HL-60 (cell line): ENCODE measurements around the gene NTHL1.

Experiments
- DNase-seq, 2 experiments: peaks; one replicate each; pipeline ENCODE4 v3.0.0-alpha.2; 2010 to 2020; ENCODE audit warnings: low read depth in 1 of 2, low spot score in 1 of 2
- H3K27ac ChIP-seq: fragments of 250-450 bp; sonication (Bioruptor Pico); replicated peaks from 2 replicates; pipeline ENCODE4 v1.5.1; 2020; ENCODE audit warnings: mild to moderate bottlenecking, moderate library complexity
- H3K27me3 ChIP-seq: fragments of 250-450 bp; sonication (Bioruptor Pico); 2 replicates; pipeline ENCODE4 v1.5.1; 2021; ENCODE audit warnings: mild to moderate bottlenecking, moderate library complexity; ENCODE audit not compliant: insufficient read depth, poor library complexity, severe bottlenecking
- H3K4me3 ChIP-seq: replicated peaks from 2 replicates; pipeline ENCODE4 v1.5.1; 2011; ENCODE audit warnings: mild to moderate bottlenecking, control low read depth, low read length; ENCODE audit not compliant: insufficient read depth
- GABPA ChIP-seq: IDR thresholded peaks from 2 replicates; pipeline ENCODE4 v1.6.1; 2012; ENCODE audit warnings: low read depth
- POLR2AphosphoS5 ChIP-seq: IDR thresholded peaks from 2 replicates; pipeline ENCODE4 v1.6.1; 2012; ENCODE audit warnings: low read depth
- SPI1 ChIP-seq: IDR thresholded peaks from 2 replicates; pipeline ENCODE4 v1.6.1; 2012; ENCODE audit warnings: low read depth, mild to moderate bottlenecking, borderline replicate concordance
- TF ChIP-seq, protein P1 (sequence below): IDR thresholded peaks from one replicate; pipeline ENCODE4 v1.5.1; 2011; ENCODE audit warnings: low read length, control low read depth, inconsistent platforms; ENCODE audit not compliant: insufficient read depth
- TF ChIP-seq, protein P2 (sequence below): IDR thresholded peaks from 2 replicates; pipeline ENCODE4 v1.6.1; 2012; ENCODE audit warnings: low read depth; ENCODE audit not compliant: insufficient replicate concordance

Gene NTHL1

DNA sequence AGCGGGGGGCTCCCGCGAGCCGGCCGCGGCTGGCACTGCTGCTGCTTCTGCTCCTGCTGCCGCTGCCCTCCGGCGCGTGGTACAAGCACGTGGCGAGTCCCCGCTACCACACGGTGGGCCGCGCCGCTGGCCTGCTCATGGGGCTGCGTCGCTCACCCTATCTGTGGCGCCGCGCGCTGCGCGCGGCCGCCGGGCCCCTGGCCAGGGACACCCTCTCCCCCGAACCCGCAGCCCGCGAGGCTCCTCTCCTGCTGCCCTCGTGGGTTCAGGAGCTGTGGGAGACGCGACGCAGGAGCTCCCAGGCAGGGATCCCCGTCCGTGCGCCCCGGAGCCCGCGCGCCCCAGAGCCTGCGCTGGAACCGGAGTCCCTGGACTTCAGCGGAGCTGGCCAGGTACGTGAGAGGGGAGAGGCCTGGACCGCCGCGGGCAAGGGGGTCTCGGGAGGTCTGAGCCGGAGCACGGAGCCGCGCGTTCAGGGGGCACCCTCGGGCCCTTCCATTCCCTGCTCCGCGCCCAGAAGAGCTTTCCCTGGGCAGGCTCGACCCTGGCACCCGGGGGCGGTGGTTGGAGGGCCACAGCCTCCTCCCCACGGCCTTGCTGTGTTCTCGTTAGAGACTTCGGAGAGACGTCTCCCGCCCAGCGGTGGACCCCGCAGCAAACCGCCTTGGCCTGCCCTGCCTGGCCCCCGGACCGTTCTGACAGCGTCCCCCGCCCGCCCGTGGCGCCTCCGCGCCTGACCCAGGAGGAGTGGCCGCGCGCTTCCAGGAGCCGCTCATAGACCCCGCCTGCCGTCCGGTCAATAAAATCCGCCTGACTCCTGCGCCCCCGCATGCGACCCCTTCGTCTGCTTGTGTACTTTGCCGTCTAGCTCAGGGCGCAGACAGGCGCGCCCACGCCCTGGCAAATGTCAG, 27.5 kb downstream of the NTHL1 start:
- TF ChIP-seq, protein P1, sequence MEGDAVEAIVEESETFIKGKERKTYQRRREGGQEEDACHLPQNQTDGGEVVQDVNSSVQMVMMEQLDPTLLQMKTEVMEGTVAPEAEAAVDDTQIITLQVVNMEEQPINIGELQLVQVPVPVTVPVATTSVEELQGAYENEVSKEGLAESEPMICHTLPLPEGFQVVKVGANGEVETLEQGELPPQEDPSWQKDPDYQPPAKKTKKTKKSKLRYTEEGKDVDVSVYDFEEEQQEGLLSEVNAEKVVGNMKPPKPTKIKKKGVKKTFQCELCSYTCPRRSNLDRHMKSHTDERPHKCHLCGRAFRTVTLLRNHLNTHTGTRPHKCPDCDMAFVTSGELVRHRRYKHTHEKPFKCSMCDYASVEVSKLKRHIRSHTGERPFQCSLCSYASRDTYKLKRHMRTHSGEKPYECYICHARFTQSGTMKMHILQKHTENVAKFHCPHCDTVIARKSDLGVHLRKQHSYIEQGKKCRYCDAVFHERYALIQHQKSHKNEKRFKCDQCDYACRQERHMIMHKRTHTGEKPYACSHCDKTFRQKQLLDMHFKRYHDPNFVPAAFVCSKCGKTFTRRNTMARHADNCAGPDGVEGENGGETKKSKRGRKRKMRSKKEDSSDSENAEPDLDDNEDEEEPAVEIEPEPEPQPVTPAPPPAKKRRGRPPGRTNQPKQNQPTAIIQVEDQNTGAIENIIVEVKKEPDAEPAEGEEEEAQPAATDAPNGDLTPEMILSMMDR = no peak
- TF ChIP-seq, protein P2, sequence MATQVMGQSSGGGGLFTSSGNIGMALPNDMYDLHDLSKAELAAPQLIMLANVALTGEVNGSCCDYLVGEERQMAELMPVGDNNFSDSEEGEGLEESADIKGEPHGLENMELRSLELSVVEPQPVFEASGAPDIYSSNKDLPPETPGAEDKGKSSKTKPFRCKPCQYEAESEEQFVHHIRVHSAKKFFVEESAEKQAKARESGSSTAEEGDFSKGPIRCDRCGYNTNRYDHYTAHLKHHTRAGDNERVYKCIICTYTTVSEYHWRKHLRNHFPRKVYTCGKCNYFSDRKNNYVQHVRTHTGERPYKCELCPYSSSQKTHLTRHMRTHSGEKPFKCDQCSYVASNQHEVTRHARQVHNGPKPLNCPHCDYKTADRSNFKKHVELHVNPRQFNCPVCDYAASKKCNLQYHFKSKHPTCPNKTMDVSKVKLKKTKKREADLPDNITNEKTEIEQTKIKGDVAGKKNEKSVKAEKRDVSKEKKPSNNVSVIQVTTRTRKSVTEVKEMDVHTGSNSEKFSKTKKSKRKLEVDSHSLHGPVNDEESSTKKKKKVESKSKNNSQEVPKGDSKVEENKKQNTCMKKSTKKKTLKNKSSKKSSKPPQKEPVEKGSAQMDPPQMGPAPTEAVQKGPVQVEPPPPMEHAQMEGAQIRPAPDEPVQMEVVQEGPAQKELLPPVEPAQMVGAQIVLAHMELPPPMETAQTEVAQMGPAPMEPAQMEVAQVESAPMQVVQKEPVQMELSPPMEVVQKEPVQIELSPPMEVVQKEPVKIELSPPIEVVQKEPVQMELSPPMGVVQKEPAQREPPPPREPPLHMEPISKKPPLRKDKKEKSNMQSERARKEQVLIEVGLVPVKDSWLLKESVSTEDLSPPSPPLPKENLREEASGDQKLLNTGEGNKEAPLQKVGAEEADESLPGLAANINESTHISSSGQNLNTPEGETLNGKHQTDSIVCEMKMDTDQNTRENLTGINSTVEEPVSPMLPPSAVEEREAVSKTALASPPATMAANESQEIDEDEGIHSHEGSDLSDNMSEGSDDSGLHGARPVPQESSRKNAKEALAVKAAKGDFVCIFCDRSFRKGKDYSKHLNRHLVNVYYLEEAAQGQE = no peak
- TF ChIP-seq SPI1 (no peak), POLR2AphosphoS5 (no peak), GABPA (no peak)
- H3K27me3 ChIP-seq = peaks cover 19% of the 10 kb centered on the region
- H3K4me3 ChIP-seq = no peak overlapping the region
- DNase-seq = no peak
- no peak overlapping the region for H3K27ac ChIP-seq

DNA sequence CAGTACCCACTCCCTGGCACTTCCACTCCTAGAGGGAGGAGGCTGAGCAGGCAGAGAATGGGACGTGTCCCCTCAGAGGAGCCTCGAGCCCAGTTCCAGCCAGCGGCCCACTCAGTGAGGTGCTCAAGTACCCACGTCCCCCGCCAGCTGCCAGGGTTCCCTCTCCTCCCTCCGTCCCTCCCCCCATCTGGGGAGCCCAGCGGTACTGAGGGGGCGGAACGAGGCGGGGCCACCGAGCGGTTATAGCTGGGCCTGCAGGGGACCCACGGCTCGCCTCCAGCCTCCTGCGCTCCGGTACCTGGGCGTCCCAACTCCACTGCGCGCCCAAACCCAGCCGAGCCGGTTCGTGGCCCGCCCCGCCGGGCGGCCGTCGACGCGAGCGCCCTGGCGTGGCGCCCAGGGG, 28.1 kb downstream of the NTHL1 start, which contains the start of gene NPW:
NPW (plus strand) TSS at position 268 of the 403 bp plus-strand sequence.
- DNase-seq = no peak
- H3K4me3 ChIP-seq = no peak within 1 kb of the TSS
- TF ChIP-seq POLR2AphosphoS5 (no peak), GABPA (no peak), SPI1 (no peak)
- TF ChIP-seq, protein P1 = no peak
- TF ChIP-seq, protein P2 = no peak
- peaks cover 19% of the 10 kb centered on the region for H3K27me3 ChIP-seq
- H3K27ac ChIP-seq = no peak within 1 kb of the TSS

DNA sequence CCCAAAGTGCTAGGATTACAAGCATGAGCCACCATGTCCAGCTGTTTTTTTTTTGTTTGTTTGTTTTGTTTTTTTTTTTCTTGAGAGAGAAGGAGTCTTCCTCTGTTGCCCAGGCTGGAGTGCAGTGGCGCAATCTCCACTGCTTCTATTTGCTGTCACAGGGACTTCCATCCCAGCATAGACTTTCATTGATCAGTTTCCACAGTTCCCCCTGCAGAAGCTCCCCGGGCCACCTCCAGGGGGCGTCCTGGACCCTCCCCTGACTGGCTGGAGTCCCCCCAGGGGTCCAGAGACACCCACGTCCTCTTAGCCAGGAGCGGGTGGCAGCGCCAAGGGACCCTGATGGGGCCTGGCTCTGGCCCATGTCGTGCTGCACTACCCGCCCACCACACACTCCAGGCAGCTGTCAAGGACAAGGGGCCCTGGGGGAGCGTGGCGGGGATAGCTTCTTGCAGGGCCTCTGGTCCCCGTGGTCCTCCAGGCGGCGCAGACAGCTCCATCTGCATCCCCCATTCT, 31.2 kb downstream of the NTHL1 start:
- Histone ChIP-seq H3K27me3 (peaks cover 16% of the 10 kb centered on the region), H3K4me3 (no peak overlapping the region), H3K27ac (no peak overlapping the region)
- TF ChIP-seq, protein P1 = peak; percentile 18
- no peak for TF ChIP-seq POLR2AphosphoS5
- no peak for DNase-seq
